ENCODE data around the gene RIPOR3. TPM values are rescaled to one million over a fixed set of nuclear protein-coding genes. Genes with fewer than 3 reads are reported as not detected.

The RIPOR3 gene
- total RNA-seq, 1 donor from 2014 or later: 5.1 TPM

DNA sequence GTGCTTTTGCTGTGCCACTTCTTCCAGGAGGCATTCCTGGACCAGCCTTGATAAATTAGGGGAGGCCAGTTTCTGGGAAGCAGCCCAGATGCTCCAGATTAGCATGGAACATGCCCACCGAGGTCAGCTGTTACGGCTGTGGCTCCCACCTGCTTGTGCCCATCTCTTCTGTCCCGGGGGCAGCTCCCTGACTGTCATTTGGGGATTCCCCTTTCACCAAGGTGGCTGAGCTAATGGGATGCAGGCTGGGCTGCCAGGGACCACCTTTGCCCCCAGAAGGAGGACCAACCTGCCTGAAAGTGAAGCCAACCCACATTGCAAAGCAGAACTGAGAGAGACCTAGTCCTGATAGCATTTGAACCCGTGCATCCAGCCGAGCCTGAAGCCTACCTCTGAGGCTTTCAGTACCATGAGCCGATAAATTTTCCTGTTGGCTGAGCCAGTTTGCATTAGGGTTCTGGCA lies 95.9 kb downstream of the RIPOR3 start:
- no peak for DNase-seq (ENCODE audit: extremely low spot score, unreplicated experiment)
- H3K27me3 Mint-ChIP-seq: no peaks in the 10 kb centered on the region
- no peaks in the 10 kb centered on the region for H3K36me3 Mint-ChIP-seq
- peaks cover 4% of the 10 kb centered on the region for H3K4me1 Mint-ChIP-seq (ENCODE audit: unreplicated experiment)
- TF ChIP-seq, protein P1, sequence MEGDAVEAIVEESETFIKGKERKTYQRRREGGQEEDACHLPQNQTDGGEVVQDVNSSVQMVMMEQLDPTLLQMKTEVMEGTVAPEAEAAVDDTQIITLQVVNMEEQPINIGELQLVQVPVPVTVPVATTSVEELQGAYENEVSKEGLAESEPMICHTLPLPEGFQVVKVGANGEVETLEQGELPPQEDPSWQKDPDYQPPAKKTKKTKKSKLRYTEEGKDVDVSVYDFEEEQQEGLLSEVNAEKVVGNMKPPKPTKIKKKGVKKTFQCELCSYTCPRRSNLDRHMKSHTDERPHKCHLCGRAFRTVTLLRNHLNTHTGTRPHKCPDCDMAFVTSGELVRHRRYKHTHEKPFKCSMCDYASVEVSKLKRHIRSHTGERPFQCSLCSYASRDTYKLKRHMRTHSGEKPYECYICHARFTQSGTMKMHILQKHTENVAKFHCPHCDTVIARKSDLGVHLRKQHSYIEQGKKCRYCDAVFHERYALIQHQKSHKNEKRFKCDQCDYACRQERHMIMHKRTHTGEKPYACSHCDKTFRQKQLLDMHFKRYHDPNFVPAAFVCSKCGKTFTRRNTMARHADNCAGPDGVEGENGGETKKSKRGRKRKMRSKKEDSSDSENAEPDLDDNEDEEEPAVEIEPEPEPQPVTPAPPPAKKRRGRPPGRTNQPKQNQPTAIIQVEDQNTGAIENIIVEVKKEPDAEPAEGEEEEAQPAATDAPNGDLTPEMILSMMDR (conservative IDR thresholded peaks at IDR 0.05): no peak
- no peak overlapping the region for H3K4me3 Mint-ChIP-seq
- H3K27ac Mint-ChIP-seq: no peak overlapping the region
- H3K9me3 Mint-ChIP-seq: no peaks in the 10 kb centered on the region

DNA sequence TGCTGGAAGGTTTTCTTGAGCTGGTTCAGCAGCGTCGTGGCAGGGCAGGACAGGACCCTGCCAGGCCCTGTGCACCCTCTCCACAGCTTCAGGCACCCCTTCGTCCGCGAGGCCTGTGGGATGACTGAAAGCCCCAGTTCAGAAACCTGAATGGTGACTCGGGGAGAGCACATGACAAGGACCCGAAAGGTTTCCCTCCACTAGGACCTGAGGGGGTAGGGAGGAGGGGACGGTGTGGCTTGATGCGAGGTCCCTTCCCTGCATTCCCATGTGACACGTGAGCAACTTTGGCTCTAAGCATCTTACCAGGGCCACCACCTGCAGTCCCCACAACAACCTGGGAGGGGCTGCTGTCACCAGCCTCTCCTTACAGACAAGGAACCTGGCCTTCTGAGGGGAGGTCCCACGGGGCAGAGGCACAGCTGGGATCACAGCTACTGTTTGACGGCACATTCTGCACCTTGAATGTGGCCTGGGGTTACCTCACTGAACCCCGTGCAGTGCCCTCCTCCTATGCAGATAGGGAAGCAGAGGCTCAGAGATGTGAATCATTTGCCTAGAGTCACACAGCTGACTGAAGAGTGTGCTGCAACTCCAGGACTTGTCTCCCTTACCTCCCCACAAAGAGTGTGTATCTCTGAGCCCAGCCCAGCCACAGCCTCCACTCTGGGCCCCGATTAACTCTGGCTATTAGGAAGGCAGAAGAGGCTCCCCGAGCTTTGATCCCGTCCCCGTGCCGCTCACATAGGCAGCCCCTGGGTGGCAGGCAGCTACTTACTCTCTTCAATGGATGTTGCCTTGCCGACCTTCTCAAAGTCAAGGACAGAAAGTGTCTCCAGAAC lies 96.5 kb downstream of the RIPOR3 start:
- Mint-ChIP-seq H3K36me3 (no peaks in the 10 kb centered on the region), H3K27me3 (no peaks in the 10 kb centered on the region), H3K27ac (no peak overlapping the region), H3K4me3 (no peak overlapping the region), H3K9me3 (no peaks in the 10 kb centered on the region), H3K4me1 (ENCODE audit: unreplicated experiment) (peaks cover 4% of the 10 kb centered on the region)
- DNase-seq (ENCODE audit: extremely low spot score, unreplicated experiment): no peak
- TF ChIP-seq, protein P1 (conservative IDR thresholded peaks at IDR 0.05): no peak

DNA sequence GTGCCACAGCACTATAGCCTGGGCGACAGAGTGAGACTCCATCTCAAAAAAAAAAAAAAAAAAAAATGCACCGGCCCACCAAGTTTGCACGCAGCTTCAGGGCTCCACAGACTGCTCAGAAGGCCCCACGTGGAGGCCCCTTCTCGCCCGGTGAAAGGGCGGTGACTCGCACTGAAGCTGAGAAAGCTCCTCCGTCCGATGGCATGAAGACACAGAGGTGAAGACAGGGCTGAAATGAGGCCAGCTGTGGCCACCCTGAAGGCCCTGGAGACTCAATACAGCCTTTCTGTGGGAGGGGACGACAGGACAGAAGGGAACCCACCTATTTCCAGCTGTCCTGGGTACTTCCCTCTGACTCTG lies 97.1 kb downstream of the RIPOR3 start:
- Mint-ChIP-seq H3K4me1 (ENCODE audit: unreplicated experiment) (peaks cover 4% of the 10 kb centered on the region), H3K4me3 (no peak overlapping the region), H3K27me3 (no peaks in the 10 kb centered on the region), H3K9me3 (no peaks in the 10 kb centered on the region), H3K36me3 (no peaks in the 10 kb centered on the region), H3K27ac (no peak overlapping the region)
- TF ChIP-seq, protein P1 (conservative IDR thresholded peaks at IDR 0.05): no peak
- no peak for DNase-seq (ENCODE audit: extremely low spot score, unreplicated experiment)

DNA sequence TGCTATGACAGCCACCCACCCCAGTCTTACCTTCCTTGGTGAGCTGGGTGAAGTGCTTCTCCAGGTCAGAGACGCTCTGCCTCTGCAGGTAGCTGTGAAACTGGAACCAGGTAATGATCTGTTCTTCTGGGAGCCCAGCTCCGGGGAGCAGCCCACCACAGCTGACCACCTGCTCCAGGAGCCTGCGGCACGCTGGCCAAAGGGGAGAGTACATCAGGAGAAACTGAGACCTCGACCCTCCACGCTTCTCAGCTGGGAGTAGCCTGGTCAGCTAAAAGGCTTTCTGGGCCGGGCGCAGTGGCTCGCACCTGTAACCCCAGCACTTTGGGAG lies 98.4 kb downstream of the RIPOR3 start:
- TF ChIP-seq, protein P1 (conservative IDR thresholded peaks at IDR 0.05): no peak
- no peak for DNase-seq (ENCODE audit: extremely low spot score, unreplicated experiment)
- Mint-ChIP-seq H3K27ac (no peak overlapping the region), H3K9me3 (no peaks in the 10 kb centered on the region), H3K36me3 (peaks cover 5% of the 10 kb centered on the region), H3K4me1 (ENCODE audit: unreplicated experiment) (peaks cover 4% of the 10 kb centered on the region), H3K27me3 (no peaks in the 10 kb centered on the region), H3K4me3 (no peak overlapping the region)

DNA sequence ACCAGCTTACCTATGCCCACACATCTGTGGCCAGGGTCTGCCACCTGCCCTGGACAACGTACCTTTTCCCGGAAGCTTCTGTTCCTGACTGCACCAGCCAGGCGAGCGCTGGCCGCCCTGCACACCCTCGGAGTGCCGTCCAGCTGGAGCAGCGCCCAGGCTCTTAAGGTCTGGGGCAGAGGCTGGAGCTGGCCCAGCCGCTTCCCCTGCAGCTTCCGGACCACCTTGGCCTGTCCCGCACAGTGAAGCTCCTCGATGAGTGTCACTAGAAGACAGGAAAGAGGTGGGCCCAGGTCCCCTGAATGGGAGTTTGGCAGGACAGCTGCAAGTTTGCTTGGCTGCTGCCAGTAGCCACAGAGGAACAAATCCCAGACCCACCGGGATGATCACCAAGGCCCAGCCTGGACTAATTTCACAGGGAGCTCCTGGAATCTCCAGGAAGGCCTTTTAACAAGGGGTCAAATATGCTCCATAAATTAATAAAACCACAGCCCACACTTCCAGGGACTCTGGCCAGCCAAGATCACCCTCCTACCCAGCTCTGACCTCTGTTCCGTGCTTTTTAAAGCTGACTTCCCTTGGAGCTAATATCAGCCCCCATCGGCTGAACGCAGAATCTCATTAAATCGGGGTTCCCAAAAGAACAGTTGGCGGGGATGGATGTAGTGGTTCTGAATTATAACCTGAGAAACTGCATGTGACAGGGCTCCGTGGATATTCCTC lies 98.9 kb downstream of the RIPOR3 start:
- no peaks in the 10 kb centered on the region for H3K27me3 Mint-ChIP-seq
- no peak overlapping the region for H3K4me3 Mint-ChIP-seq
- H3K27ac Mint-ChIP-seq: no peak overlapping the region
- TF ChIP-seq, protein P1 (conservative IDR thresholded peaks at IDR 0.05): no peak
- no peaks in the 10 kb centered on the region for H3K9me3 Mint-ChIP-seq
- peaks cover 4% of the 10 kb centered on the region for H3K4me1 Mint-ChIP-seq (ENCODE audit: unreplicated experiment)
- H3K36me3 Mint-ChIP-seq: peaks cover 6% of the 10 kb centered on the region
- no peak for DNase-seq (ENCODE audit: extremely low spot score, unreplicated experiment)

Data from type B pancreatic cell (in vitro differentiated cells).